HL-60 (cell line): ENCODE data around the gene MAGI3.
"Not testable (repeated sequence)": the region's sequence is repeated elsewhere in the genome, so short reads cannot be mapped to it uniquely, and the experiment has no call there.

Source experiments
- CTCF ChIP-seq: IDR thresholded peaks from one replicate; pipeline ENCODE4 v1.5.1; 2011; ENCODE audit warnings: low read length, control low read depth, inconsistent platforms; ENCODE audit not compliant: insufficient read depth
- POLR2AphosphoS5 ChIP-seq: IDR thresholded peaks from 2 replicates; pipeline ENCODE4 v1.6.1; 2012; ENCODE audit warnings: low read depth
- REST ChIP-seq: IDR thresholded peaks from 2 replicates; pipeline ENCODE4 v1.6.1; 2012; ENCODE audit warnings: low read depth; ENCODE audit not compliant: insufficient replicate concordance

- TF ChIP-seq POLR2AphosphoS5, CTCF, REST: not testable (repeated sequence)
Observed at GRCh38 chr1:113485131-113485530, 94.8 kb downstream of the MAGI3 start.
